OCI-LY3 (cell line): ENCODE data around the gene GAL3ST2.

Experiments
- EZH2phosphoT487 ChIP-seq: fragments of 200-600 bp; shearing (Covaris generic); IDR thresholded peaks from 2 replicates; pipeline ENCODE4 v1.6.1; 2018; ENCODE audit warnings: antibody characterized with exemption, mixed run types, low read depth
- TF ChIP-seq, protein P1 (sequence below): fragments of 200-600, 300-600 bp; sonication (generic); IDR thresholded peaks from 2 replicates; pipeline ENCODE4 v1.5.1; 2014; ENCODE audit warnings: antibody characterized with exemption, low read length, low read depth

DNA sequence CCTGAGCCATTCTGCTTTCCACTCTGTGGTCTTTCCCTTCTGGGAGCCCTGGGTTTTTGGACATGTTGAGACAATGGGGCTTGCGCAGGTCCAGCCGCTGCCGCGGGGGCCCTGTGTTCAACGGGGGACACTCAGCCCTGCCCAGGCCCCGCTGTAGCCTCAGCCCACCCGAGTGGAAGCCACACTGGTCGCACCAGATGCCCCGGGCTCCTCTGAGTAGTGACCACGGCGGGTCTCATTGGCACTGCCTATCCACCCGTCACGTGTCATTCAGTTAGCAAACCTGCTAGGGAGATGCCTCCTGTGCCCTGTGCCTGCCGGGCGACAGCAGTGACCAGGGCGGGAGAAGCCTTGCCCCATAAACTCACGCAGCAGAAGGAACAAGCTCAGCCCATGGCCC lies 23.1 kb upstream of the GAL3ST2 start:
- TF ChIP-seq, protein P1, sequence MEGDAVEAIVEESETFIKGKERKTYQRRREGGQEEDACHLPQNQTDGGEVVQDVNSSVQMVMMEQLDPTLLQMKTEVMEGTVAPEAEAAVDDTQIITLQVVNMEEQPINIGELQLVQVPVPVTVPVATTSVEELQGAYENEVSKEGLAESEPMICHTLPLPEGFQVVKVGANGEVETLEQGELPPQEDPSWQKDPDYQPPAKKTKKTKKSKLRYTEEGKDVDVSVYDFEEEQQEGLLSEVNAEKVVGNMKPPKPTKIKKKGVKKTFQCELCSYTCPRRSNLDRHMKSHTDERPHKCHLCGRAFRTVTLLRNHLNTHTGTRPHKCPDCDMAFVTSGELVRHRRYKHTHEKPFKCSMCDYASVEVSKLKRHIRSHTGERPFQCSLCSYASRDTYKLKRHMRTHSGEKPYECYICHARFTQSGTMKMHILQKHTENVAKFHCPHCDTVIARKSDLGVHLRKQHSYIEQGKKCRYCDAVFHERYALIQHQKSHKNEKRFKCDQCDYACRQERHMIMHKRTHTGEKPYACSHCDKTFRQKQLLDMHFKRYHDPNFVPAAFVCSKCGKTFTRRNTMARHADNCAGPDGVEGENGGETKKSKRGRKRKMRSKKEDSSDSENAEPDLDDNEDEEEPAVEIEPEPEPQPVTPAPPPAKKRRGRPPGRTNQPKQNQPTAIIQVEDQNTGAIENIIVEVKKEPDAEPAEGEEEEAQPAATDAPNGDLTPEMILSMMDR, result no peak
- TF ChIP-seq EZH2phosphoT487, result no peak
